Germinal center (tissue), 1 donor: ENCODE data around the gene CELA1.

Source experiments
- DNase-seq: peaks from one replicate; pipeline ENCODE4 v3.0.0; 2012; ENCODE audit warnings: mixed read lengths, low spot score

The CELA1 gene

DNA sequence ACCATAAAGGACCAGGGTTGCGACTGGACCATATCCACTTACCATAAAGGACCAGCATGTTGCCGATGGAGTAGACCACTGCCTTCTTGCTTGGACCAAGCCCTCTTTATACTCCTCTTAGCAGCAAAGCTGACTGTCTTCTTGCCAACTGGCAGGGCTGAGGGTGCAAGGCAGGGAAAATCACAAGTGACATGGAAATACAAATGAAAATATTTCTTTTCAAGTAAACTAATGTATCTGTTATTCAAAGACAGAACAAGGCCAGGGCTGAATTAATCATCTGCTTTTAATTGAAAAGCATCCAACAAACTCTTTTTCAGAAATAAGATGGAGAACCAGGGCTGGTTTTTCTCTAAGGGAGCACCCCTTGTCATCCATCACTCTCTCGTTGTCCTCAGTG, at the start of gene CELA1:
CELA1 (minus strand) TSS at position 99 of the 400 bp plus-strand sequence; CDS start at position 58, 41 bp downstream.
- no peak for DNase-seq

DNA sequence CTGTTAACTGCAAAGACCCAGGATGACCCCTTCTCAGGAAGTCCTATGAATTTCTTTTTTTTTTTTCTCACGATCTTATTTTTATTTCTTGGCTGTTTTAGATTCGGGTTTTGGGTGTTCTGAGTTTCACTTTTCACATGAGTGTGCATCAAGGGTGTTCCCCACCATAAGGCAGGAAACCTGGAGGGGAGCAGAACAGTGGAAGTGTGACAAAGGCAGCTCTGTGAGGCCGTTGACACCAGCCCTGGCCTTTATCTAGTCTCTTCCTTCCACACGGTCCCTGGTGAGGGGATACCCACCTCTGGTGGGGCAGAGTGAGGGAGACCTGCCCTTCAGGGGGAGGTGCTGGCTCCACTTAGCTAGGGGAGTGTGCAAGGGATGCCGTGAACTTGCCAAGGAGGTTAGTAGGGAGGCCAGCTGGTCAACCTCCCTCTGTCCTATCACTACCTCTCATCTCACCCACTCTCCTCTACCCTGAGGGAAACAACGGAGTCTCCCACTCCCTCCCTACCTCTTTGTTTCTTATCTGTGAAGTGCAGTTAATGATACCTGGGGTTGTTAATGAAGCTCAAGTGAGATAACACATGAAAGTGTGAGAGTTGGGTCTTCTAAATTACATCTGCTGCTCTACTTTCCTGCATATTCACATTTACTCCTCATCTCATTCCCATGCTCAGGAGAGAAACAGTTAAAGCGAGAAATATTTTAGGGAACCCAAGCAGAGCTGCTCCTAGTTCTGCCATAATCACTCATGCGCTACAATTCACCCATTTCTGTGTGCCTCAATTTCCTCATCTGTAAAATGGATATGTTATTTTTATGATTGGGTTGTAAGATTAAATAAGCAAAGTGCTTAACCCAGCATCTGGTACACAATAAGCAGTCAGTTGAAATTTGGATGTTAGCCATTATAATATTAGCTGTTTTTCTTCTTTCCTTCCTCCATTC, 49.1 kb upstream of the CELA1 start:
- DNase-seq = no peak

DNA sequence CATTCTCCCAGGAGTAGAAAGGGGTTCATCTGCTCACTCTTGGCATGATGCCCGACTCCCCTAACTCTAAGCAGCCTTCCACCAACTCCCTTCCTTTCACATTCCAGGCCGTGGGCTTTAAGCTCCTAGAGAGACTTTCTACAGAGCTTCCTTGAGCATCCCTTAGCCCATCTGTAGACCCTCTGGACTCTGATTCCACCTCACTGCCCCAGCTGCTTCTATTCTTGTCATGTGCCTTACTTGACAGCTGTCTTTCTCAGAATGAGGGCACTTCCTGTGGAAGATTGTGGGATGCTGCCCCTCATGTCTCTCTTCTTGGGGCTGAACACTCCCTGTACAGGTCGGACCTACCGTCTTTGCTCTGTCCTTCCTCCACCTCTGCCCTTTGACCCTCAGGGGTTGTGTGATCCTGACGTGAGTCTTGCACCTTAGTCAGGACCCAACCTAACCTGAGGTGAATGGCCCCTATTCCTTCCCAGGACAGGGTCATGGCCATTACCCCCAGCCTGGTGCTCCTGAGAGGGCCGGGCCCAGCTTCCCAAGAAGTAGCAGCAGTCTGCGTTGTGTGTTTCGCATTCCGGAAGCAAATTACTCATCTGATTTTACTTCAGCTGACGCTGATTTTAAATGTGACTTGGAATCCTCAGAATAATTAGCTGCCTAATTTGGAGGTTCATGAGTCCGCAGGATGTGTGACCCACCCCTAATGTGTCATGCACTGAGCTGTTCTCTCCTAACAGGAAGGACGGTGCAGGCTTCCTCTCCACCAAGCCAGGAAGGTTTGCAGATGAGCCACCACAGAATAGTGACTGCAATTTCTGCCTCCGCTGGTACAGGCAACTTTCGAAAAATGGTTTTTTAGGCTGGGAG, 47.4 kb upstream of the CELA1 start:
- no peak for DNase-seq

DNA sequence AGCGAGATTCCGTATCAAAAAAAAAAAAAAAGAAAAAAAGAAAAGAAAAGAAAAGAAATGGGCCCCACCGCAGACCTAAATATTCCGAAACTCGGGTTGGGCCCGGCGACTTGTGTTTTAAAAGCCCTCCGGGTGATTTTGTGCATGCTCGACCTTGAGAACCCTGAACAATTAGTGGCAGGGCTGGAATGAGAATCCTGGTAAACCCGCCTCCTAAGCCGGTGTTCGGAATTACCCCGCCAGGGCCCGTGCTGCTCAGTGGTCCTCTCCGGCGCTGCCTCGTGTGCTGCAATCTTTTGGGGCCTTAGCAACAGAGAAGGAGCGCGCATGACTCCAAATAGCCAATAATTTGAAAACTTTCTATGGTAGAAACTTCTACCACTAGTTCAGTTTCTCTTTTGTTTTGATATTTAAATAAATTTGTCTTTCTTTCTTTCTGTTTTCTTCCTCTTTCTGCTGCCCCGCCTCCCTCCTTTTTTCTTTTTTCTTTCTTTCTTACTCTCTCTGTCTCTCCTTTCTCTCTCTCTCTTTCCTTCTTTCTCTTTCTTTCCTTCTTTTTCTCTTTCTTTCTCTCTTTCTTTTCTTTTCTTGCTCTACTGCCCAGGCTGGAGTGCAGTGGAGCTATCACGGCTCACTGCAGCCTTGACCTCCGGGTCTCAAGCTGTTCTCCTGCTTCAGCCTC, 46.2 kb upstream of the CELA1 start:
- DNase-seq = peak; percentile 59

DNA sequence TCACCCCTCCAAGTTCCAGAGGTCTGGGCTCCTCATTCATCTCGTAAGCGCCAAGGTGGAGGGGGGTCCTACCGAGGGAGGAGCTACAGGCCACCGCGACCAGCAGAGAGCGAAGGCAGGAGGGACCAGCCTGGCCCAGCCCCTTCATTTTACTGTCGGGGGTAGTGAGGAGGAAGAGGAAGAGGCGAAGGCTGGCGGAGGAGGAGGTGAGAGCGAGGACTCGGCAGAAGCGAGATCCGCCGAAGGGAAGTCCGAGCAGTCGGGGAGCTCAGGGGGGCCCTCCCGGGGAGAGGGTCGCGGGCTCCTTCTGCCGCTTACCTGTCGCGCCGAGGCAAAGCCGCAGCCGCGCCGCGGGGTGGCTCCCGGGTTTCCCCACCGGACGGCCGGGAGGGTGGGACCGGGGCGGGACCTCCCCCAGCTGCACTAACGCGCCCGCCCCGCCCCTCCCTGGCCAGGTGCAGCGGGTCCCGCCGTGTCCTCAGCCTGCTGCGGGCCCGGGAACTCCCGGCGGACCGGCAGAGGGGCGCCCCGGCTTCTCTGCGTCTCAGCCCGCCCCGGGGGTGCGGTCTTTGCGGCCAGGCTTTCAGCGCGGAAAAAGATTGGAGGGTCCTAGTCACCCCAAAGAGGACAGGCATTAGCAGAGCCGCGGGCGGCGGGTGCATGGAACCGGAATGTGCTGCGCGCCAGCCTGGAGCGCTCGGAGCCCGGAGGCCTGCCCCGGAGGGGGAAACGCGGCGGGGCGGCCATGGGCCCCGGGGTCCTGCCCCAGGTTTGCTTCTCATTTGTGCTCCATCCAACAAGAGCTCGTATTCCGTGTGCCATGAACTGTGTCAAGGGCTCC, 45.0 kb upstream of the CELA1 start, which contains the start of gene GALNT6:
GALNT6 (minus strand) TSS at position 124 of the 841 bp plus-strand sequence. CDS start 11,625 bp downstream, outside the sequence.
- peak; percentile 88 for DNase-seq

DNA sequence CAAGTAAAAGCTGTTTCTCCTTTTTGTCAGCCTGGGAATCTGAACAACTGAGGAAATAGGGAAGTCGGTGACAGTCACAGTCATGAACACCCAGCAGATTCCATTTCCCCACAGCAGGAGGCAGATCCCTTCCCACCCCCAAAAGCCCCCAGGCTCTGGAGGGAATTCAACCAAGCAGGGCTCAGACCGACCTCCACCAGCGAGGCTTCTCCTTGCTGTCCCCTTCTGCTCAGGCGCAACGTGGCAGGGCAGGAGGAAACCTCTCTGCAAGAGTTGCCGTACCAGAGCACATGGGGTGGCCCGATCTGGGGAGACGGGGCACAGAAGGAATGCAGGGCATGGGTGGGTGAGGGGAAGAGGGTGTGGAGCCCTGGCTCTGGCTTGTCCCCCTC, 44.4 kb upstream of the CELA1 start:
- no peak for DNase-seq

DNA sequence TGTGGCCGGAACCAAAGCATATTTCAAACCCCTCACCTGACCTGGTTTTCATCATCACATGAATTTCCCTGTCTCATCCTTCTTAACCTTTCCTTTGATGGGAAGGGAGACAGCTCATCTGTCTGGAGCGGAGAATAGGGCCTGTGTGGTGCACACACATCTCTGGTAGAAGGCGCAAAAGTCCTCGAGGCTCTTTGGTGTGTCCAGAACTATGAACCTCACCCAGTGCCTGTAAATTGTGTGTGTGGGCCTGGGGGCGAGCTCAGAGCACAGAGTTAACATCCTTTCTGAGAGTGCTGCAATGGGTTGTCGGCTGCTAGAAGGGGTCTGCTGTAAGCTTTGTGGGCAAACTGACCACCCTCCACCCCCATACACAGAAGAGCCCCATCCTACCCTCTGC, 44.0 kb upstream of the CELA1 start:
- DNase-seq = no peak

DNA sequence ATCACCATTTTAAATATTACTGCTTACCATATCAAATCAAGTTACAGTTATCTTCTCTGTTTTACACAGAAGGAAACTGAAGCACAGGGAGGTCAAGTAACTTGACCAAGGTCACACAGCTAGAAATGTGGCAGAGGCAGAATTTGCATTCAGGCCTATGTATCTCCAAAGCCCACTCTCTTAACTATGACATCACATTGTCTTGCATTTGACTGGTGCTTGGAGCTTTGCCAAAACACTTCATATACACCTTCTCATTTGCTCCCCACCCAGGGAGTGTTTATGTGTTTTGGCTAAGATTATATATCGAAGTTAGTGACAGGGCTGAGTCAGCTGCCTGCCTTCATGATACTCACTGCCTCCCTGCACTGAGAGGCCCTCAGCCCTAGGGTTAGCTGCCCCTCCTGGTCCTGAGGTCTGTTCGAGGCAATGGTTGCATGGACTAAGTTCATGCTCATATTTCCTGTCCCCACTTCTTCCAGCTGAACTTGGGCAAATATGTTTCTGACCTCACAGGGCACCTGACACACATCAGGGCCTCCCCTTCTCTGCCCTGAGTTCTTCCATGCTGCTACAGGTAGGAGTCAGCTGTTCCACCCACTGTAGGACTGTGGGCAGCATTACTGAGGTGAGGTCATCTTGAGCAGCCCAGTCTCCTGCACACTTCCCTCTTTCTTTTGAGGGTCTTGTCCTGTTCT, 43.0 kb upstream of the CELA1 start:
- no peak for DNase-seq

DNA sequence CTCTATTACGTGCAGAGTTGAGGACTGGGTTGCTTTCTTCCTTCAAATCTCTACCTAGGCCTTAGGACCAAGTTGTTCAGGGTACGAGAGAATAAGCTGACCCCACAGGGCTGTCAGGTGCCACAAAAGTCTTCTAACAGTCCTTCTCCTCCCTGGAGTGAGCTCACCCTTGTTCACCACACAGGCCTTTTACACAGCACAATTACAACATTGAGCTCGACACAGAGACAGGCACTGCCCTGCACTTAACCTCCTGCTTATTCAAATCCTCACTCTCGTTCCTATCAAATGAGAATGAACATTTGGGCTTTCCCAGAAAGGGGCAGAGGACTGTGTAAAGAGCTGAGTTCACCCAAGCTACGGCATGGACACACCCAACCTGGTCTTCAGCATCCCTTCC, 42.4 kb upstream of the CELA1 start:
- DNase-seq = no peak

DNA sequence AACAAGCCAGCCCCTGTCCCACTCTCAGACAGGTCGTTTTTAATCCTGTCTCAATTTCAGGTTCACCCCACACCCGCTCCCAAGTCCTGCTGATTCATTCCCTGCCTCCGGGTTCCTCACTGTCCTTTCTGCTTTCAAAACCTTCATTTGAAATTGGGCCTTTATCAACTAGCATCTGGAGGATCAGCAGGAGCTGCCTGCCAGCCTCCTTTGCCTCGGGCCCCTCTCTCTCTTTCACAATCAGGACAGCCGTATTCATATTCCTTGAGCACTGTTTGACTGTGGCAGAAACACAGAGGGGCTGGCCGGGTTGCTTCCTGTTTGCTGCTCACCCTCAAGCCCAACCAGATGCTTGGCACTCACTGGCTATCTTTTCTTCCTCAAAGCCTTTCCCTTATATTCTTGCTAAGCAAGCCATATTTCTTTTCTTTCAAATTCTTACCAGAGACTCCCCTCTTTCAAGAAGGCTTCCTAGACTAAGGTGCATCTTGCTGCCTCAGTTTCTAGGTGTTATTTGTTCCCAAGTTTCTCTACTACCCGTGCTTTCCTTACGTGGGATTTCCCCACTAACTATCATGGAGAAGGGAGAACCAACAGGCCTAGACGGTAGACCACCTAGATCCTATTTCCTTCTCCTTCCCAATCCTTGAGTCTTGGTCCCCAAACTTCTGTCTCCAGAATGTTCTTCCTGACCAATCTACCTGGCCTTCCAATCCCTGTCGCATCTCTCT, 41.8 kb upstream of the CELA1 start:
- no peak for DNase-seq

DNA sequence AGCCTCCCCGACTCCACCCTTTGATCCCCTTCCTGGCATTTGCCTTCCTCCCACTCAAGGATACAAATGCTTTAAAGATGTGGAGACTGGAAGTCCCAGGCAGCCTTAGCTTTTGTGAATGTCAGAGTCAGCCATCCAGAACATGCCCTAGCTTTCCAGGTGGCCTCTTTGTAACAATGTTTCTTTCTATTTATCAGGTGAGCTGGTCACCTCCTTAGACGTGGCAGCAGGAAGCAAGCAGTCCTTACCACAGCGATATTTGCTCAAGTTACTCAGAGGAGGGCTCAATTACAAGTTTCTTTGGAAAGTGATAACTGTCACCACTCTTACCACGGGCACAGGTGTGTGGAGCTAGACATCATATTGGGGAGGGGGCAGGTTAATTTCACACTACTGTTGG, 39.9 kb upstream of the CELA1 start:
- DNase-seq = no peak

DNA sequence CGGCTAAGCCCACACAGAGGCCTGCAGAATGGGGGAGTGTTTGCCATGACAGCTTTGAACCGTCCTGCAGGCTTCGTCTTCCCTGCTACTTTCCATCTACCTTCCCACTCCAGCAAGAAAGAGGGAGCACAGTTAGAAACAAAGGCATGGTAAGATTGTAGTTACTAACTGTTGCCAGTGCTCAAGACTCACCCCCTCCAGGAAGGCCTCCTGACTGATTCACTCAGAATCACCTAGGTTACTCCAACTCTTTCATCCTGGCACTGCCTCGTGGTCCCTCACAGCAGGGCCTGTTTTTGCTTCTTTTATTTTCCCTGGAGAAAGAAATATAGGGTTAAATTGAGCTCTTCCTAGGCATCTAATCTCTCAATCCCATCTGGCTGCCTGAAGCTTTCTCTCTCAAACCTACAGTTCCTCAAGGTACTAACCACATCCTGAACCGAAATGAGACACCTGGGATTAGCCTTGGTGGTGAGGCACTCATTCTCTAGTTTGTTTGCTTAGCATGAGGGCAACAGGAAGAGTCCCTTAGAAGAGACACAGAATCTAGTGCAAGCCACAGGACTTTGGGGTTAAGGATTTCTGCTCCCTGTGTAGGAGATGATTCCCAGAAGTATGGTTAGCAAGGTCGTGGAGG, 36.9 kb upstream of the CELA1 start:
- no peak for DNase-seq

DNA sequence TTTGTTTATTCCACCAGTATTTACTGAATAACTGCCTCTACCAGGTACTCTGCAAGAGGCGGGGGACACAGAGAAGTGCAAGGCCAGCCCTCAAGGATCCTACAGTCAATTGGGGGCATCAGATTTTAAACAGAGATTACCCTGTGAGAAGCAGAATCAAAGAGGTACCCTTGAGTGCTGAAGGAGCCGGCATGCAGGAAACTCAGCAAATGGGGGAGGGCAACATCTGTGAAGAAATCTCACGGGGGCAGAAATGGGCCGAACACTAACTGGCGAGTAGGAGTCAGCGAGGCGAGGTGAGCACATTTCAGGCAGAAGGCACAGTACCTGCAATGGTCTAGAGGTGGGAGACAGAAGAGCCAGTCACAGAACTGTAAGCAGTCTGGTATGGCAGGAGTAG, 35.7 kb upstream of the CELA1 start:
- DNase-seq = no peak

DNA sequence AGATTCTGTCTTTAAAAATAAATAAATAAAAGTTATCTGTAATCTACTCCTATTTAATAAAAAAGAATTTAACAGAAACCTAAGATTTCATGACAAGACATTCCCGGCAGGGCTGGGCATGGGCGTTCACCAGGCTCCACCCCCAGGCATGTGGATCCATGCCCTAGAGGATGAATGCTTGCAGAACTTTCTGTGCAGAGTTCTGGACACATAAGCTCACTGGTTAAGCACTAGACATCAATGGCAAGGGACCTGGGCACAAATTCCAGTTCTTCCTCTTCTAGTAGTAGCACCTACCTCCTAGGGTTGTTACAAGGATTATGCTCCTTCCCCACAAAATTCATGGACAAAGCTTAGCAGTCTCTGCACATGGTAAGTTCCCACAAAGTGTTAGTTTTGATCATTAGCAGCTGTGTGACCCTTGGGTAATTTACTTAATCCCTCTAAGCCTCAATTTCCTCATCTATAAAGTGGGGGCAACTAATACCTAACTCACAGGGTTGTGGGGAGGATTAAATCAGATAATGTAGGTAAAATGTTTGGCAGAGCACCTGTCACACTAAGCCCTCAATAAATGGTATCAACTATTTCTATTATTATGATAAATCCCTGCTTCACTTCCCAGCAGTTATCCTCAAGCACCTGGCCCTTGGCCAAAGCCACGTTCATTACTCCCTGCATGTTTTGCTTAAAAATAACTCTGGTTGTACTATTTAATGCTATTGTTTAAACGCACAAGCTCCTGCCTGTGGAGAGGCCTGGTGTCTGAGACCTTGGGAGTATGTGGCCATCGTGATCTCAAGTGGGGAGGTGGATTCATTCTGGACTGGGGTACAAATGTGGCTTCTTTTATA, 35.0 kb upstream of the CELA1 start:
- no peak for DNase-seq

DNA sequence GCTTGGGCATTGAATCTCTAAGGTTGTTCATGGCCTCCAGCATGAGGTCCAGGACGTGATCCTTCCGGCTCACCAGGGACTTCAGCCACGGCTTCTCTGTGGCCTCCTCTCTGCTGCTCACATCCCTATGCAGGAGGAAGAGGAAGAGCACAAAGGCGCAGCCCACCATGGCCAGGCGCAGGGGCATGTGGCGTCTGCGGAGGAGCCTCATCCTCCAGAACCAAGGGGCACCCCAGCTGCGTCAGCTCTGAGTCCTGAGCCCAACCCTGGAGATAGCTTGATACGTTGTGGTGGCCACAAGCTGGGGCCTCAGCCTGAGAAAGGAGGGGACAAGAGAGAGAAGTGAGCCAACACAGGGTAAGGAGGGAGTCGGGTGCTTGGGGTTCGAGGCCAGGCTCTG, 33.1 kb upstream of the CELA1 start:
- no peak for DNase-seq

DNA sequence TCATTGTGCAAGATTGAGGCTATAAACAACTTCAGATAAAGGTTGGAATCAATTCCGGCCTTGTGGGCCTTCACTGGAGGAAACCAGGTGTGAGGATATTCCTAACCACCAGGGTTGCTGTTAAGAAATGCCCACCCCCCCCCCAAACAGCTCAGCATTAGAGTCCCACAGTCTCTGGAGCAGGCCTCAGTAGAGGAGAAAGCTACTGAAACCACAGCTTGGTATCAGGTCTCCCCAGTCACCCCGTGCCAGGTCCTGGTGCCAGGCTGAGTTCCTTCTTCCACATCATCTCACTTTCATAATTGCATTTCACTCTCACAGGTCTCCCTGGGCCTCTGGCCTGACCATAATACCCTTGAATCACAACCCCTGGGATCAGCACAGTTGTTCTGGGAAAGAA, 32.3 kb upstream of the CELA1 start:
- DNase-seq = no peak

DNA sequence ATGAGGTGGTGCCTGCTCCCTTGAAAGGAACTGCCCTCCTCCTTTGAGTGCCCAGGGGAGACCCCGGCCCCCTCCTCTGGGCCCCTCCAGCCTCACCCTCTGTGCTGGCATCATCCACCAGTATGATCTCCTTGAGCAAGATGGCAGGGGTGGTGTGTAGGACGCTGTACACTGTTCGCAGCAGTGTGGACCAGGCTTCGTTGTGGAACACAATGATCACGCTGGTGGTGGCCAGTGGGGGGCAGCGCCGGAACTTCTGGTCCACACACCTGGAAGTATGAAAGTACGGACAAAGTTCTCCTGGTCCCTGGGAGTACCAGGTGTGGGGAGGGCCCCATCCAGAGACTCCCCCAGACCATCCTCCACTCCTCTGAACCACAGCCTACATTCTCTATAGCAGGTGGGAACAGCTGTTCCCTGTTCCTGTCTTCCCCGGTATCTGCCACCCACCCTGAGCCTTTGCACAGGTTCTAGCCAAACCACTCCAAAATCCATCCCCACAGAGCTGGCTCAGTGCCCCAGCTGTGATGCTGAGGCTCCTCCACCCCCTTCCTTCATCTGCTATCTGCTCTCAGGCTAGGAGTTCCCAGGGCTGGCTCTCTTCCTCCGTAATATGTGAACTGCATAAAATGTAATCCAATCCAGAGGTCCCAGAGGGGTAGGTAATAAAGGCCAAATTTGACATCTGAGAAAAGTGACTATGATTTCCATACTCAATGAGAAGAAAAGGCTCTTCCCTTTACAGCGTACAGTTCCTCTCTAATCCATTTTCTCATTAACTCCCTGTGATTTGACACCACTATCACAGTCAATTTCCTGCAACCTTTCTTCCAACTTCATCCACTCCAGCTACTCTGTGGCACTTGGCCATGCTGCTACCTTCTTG, 30.9 kb upstream of the CELA1 start:
- DNase-seq = no peak

DNA sequence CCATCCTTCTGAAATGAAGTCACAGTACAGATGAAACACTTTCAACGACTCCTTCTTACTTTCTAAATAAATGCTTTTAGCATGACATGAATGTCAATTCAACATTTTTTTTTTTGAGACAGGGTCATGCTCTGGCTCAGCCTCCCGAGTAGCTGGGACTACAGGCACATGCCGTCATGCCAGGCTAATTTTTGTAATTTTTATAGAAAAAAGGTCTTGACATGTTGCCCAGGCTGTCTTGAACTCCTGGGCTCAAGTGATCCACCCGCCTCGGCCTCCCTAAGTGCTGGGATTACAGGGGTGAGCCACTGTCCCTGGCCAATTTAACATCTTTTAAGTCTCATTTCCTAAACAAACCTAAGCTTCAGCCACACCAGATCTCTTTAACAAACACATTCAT, 28.4 kb upstream of the CELA1 start:
- no peak for DNase-seq
